ENCODE data around the gene LYPD1.

LYPD1 gene

GRCh38 chr2:132597166-132597565 is 72.8 kb downstream of the LYPD1 start:
- Mint-ChIP-seq H3K9me3 (peaks cover 4 to 14% of the 10 kb centered on the region in 2 donors), H3K4me1 (no peaks in the 10 kb centered on the region), H3K27me3 (no peaks in the 10 kb centered on the region), H3K27ac (no peak overlapping the region), H3K4me3 (no peak overlapping the region)
- no peak for ATAC-seq
- no peak for DNase-seq

DNA sequence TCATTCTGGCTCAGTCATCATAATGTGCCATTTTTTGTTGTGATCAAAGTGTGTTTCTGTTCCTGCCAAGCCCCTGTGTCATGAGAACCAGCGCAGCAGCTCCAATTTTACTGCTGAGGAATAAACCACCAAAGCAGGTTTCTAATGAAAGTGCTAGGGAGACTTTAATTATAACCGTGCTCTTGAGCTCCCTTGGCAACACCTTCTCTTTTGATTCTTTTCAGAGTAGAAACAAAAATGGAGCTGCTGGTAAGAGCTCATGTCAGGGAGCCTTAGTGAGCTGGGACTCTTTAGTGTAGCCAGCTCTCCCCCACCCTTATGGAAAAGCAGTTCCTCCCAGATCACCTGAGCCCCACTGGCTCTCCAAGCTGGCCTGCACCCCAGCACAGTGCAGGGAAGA is 74.3 kb downstream of the LYPD1 start:
- no peak for ATAC-seq
- Mint-ChIP-seq H3K9me3 (peaks cover 8 to 20% of the 10 kb centered on the region in 2 donors), H3K4me3 (no peak overlapping the region), H3K4me1 (no peaks in the 10 kb centered on the region), H3K27me3 (no peaks in the 10 kb centered on the region), H3K27ac (no peak overlapping the region)
- no peak for DNase-seq

GRCh38 chr2:132595186-132595585 is 74.8 kb downstream of the LYPD1 start:
- H3K4me1 Mint-ChIP-seq = no peaks in the 10 kb centered on the region
- H3K4me3 Mint-ChIP-seq = no peak overlapping the region
- H3K9me3 Mint-ChIP-seq = peaks cover 8 to 25% of the 10 kb centered on the region in 2 donors
- DNase-seq (no peak), ATAC-seq (no peak)
- H3K27me3 Mint-ChIP-seq = no peaks in the 10 kb centered on the region
- H3K27ac Mint-ChIP-seq = no peak overlapping the region

Measured in stimulated activated naive CD8-positive, alpha-beta T cell treated with anti-CD3 and anti-CD28 coated beads, Interleukin-15, amount 100 ng/mL, for 72 hours (primary cell).